Measurements from ENCODE around the gene BTG1. TPM values are rescaled to one million over a fixed set of nuclear protein-coding genes. Genes with fewer than 3 reads are reported as not detected.

Gene BTG1
- total RNA-seq, 2 experiments from 2014 or later: 32.8 to 93.4 TPM

DNA sequence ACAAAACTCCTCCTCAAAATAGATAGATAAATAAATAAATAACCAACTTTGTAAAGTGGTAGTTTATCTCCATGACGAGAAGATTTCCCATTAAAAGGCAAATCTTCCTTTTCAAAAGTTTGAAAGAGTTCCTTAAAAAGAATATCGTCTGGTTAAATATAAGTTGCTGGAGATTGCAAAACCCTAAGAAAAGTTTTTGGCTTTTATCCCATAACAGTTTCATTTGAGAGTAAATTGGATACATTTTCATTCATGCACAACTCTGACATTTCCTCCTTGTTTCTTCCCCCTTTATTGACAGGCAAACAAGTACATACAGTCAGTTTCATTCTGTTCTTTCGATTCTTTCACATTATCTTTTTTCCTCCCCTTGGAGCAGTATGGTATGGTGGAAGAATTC lies 45.4 kb upstream of the BTG1 start:
- no peak overlapping the region for H3K4me2 ChIP-seq (ENCODE audit: low read length)
- TF ChIP-seq, protein P1, sequence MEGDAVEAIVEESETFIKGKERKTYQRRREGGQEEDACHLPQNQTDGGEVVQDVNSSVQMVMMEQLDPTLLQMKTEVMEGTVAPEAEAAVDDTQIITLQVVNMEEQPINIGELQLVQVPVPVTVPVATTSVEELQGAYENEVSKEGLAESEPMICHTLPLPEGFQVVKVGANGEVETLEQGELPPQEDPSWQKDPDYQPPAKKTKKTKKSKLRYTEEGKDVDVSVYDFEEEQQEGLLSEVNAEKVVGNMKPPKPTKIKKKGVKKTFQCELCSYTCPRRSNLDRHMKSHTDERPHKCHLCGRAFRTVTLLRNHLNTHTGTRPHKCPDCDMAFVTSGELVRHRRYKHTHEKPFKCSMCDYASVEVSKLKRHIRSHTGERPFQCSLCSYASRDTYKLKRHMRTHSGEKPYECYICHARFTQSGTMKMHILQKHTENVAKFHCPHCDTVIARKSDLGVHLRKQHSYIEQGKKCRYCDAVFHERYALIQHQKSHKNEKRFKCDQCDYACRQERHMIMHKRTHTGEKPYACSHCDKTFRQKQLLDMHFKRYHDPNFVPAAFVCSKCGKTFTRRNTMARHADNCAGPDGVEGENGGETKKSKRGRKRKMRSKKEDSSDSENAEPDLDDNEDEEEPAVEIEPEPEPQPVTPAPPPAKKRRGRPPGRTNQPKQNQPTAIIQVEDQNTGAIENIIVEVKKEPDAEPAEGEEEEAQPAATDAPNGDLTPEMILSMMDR (conservative IDR thresholded peaks at IDR 0.05; ENCODE audit: low read length): no peak
- no peak for TF ChIP-seq EZH2phosphoT487 (IDR thresholded peaks at IDR 0.05; ENCODE audit: borderline replicate concordance, low read depth, low read length)
- ChIA-PET POLR2A (no interaction called here), CTCF (ENCODE audit: unreplicated experiment) (no interaction called here)
- BruUV-seq (replicated peaks): no TSS peak
- no peak overlapping the region for H3K27ac ChIP-seq (ENCODE audit: low read depth, low read length, poor library complexity, severe bottlenecking)
- H3K4me1 ChIP-seq (ENCODE audit: insufficient read depth, low read length, poor library complexity, severe bottlenecking): peaks cover 4% of the 10 kb centered on the region
- no peak for DNase-seq (ENCODE audit: low spot score)
- H3K79me2 ChIP-seq (ENCODE audit: insufficient read depth, low read depth, low read length): no peaks in the 10 kb centered on the region
- no peaks in the 10 kb centered on the region for H4K20me1 ChIP-seq (ENCODE audit: insufficient read depth, low read length)
- no peaks in the 10 kb centered on the region for H3K36me3 ChIP-seq (ENCODE audit: insufficient read depth, low read length)
- no peaks in the 10 kb centered on the region for H3K9me3 ChIP-seq (ENCODE audit: low read length)
- no peaks in the 10 kb centered on the region for H3K9me2 ChIP-seq (ENCODE audit: insufficient read depth, low read length)
- intact Hi-C loops (cut with micrococcal nuclease; ENCODE audit: unreplicated experiment): no loop called here
- no peak overlapping the region for H3K4me3 ChIP-seq (ENCODE audit: low read depth, low read length, poor library complexity, severe bottlenecking)
- H2AFZ ChIP-seq (ENCODE audit: low read length): no peak overlapping the region

DNA sequence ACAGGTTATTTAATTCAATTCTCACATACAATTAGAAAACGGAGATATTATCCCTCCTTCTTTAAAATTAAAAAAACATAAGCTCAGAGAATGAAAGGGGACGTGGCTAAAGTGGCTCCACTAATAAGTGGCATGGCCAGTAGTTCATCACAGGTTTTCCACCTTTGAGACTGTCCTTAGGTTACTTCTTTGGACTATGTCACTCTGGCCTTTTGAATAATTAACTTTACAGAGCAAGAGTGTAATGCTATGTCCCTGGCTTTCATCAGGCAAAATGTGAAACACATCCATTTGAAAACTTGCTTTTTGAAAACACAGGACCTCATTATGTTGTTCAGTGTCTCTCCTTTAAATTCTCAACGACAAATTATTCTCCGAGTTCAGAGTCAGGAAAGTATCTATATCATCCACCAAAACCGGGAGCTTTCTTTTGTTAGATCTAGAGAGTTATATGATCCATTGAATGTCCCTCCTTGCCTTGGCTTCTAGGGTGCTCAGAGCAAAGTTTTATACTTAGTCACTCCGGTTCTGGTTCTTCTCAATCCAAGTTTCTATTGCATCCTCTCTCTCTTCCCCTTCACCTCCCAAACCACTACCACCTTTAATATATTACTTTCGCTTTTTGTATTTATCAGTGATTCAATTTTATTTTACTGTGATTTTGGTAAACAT lies 43.0 kb upstream of the BTG1 start:
- TF ChIP-seq, protein P1 (conservative IDR thresholded peaks at IDR 0.05; ENCODE audit: low read length): no peak
- TF ChIP-seq EZH2phosphoT487 (IDR thresholded peaks at IDR 0.05; ENCODE audit: borderline replicate concordance, low read depth, low read length): no peak
- H4K20me1 ChIP-seq (ENCODE audit: insufficient read depth, low read length): no peaks in the 10 kb centered on the region
- H3K9me3 ChIP-seq (ENCODE audit: low read length): no peaks in the 10 kb centered on the region
- ChIA-PET CTCF (ENCODE audit: unreplicated experiment) (no interaction called here), POLR2A (interaction anchor here (0.7 kb wide), 1 partner anchor 220 kb away, joined by 3 read pairs; no protein-coding TSS in a partner anchor)
- intact Hi-C loops (cut with micrococcal nuclease; ENCODE audit: unreplicated experiment): no loop called here
- no peak overlapping the region for H3K27ac ChIP-seq (ENCODE audit: low read depth, low read length, poor library complexity, severe bottlenecking)
- no TSS peak for BruUV-seq (replicated peaks)
- no peaks in the 10 kb centered on the region for H3K79me2 ChIP-seq (ENCODE audit: insufficient read depth, low read depth, low read length)
- no peak overlapping the region for H2AFZ ChIP-seq (ENCODE audit: low read length)
- no peaks in the 10 kb centered on the region for H3K9me2 ChIP-seq (ENCODE audit: insufficient read depth, low read length)
- H3K36me3 ChIP-seq (ENCODE audit: insufficient read depth, low read length): no peaks in the 10 kb centered on the region
- peaks cover 13% of the 10 kb centered on the region for H3K4me1 ChIP-seq (ENCODE audit: insufficient read depth, low read length, poor library complexity, severe bottlenecking)
- DNase-seq (ENCODE audit: low spot score): no peak
- no peak overlapping the region for H3K4me3 ChIP-seq (ENCODE audit: low read depth, low read length, poor library complexity, severe bottlenecking)
- H3K4me2 ChIP-seq (ENCODE audit: low read length): no peak overlapping the region

DNA sequence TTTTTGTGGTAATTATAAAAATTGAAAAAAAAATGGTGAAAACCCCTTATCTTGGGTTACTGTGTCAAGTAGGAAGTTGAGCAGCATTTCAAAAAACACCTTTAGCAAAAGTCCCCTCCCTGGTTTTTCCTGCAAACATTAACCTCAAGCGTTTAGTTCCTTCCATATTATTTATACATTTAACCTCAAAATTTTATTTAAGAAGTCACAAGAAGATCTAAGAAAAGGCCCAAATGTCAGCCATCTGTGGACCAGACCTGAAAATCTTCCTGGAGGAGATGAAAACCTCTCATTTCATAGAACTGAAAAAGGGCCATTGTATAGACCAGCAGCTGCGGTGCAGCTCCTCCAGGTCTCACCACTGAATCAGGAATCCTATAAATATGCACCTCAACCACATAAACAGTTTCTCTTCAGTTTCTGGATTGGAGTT lies 40.4 kb upstream of the BTG1 start:
- no peak overlapping the region for H3K27ac ChIP-seq (ENCODE audit: low read depth, low read length, poor library complexity, severe bottlenecking)
- H3K79me2 ChIP-seq (ENCODE audit: insufficient read depth, low read depth, low read length): no peaks in the 10 kb centered on the region
- H3K4me1 ChIP-seq (ENCODE audit: insufficient read depth, low read length, poor library complexity, severe bottlenecking): peaks cover 13% of the 10 kb centered on the region
- TF ChIP-seq, protein P1 (conservative IDR thresholded peaks at IDR 0.05; ENCODE audit: low read length): no peak
- TF ChIP-seq EZH2phosphoT487 (IDR thresholded peaks at IDR 0.05; ENCODE audit: borderline replicate concordance, low read depth, low read length): no peak
- no peak overlapping the region for H3K4me3 ChIP-seq (ENCODE audit: low read depth, low read length, poor library complexity, severe bottlenecking)
- BruUV-seq (replicated peaks): no TSS peak
- peaks cover 10% of the 10 kb centered on the region; the same call in 1 of the 2 replicates for H3K9me3 ChIP-seq (ENCODE audit: low read length)
- H2AFZ ChIP-seq (ENCODE audit: low read length): peak overlapping the region; percentile 44
- ChIA-PET POLR2A (no interaction called here), CTCF (ENCODE audit: unreplicated experiment) (no interaction called here)
- no peak overlapping the region for H3K4me2 ChIP-seq (ENCODE audit: low read length)
- no peaks in the 10 kb centered on the region for H3K36me3 ChIP-seq (ENCODE audit: insufficient read depth, low read length)
- intact Hi-C loops (cut with micrococcal nuclease; ENCODE audit: unreplicated experiment): no loop called here
- no peak for DNase-seq (ENCODE audit: low spot score)
- H4K20me1 ChIP-seq (ENCODE audit: insufficient read depth, low read length): no peaks in the 10 kb centered on the region
- H3K9me2 ChIP-seq (ENCODE audit: insufficient read depth, low read length): no peaks in the 10 kb centered on the region
